ENCODE measurements around the gene GJA5.

Gene GJA5

GRCh38 chr1:147768582-147768981, 8.2 kb upstream of the GJA5 start:
- no peak overlapping the region for H3K4me3 ChIP-seq (ENCODE audit: low read depth, low read length)
- DNase-seq (ENCODE audit: low read depth): no peak
- TF ChIP-seq CTCF (IDR thresholded peaks at IDR 0.05; ENCODE audit: low read depth, low read length, missing control alignments): no peak

GRCh38 chr1:147768101-147768500, 7.7 kb upstream of the GJA5 start:
- no peak overlapping the region for H3K4me3 ChIP-seq (ENCODE audit: low read depth, low read length)
- no peak for DNase-seq (ENCODE audit: low read depth)
- TF ChIP-seq CTCF (IDR thresholded peaks at IDR 0.05; ENCODE audit: low read depth, low read length, missing control alignments): no peak

- no peak overlapping the region for H3K4me3 ChIP-seq (ENCODE audit: low read depth, low read length)
- TF ChIP-seq CTCF (IDR thresholded peaks at IDR 0.05; ENCODE audit: low read depth, low read length, missing control alignments): no peak
- DNase-seq (ENCODE audit: low read depth): peak; percentile 4
Observed at GRCh38 chr1:147762233-147763024, 2.0 kb upstream of the GJA5 start.

GRCh38 chr1:147758379-147759100, 1.9 kb downstream of the GJA5 start:
- no peak for TF ChIP-seq CTCF (IDR thresholded peaks at IDR 0.05; ENCODE audit: low read depth, low read length, missing control alignments)
- no peak overlapping the region for H3K4me3 ChIP-seq (ENCODE audit: low read depth, low read length)
- no peak for DNase-seq (ENCODE audit: low read depth)

- no peak overlapping the region for H3K4me3 ChIP-seq (ENCODE audit: low read depth, low read length)
- TF ChIP-seq CTCF (IDR thresholded peaks at IDR 0.05; ENCODE audit: low read depth, low read length, missing control alignments): no peak
- no peak for DNase-seq (ENCODE audit: low read depth)
Observed at GRCh38 chr1:147757015-147757990, 3.1 kb downstream of the GJA5 start.

GRCh38 chr1:147756341-147756740, 4.1 kb downstream of the GJA5 start:
- DNase-seq (ENCODE audit: low read depth): no peak
- H3K4me3 ChIP-seq (ENCODE audit: low read depth, low read length): no peak overlapping the region
- no peak for TF ChIP-seq CTCF (IDR thresholded peaks at IDR 0.05; ENCODE audit: low read depth, low read length, missing control alignments)
